SK-N-SH treated with all-trans-retinoic acid at 6 μM for 48 hours (cell line): ENCODE measurements around the gene ACR.

ENCODE experiments used
- ATAC-seq: fragments of 200-7000 bp; cut with Tn5 transposase; 3 replicates; pipeline ENCODE4 v1.9.1; 2020; ENCODE audit warnings: mild to moderate bottlenecking, moderate library complexity
- ARNTL ChIP-seq: fragments of 450-650 bp; formaldehyde crosslinking; IDR thresholded peaks from 2 replicates; pipeline ENCODE4 v1.5.0; 2020; ENCODE audit warnings: low read depth, mild to moderate bottlenecking, moderate library complexity, borderline replicate concordance
- BACH2 ChIP-seq: fragments of 250-450 bp; sonication (Bioruptor Pico); IDR thresholded peaks from 2 replicates; pipeline ENCODE4 v1.9.0; 2021; ENCODE audit warnings: mild to moderate bottlenecking, borderline replicate concordance
- CREB5 ChIP-seq: fragments of 250-450 bp; sonication (Bioruptor Pico); IDR thresholded peaks from 2 replicates; pipeline ENCODE4 v1.5.1; 2020; ENCODE audit warnings: low read depth, mild to moderate bottlenecking, moderate library complexity
- CSDC2 ChIP-seq: fragments of 250-450 bp; sonication (Bioruptor Pico); IDR thresholded peaks from 2 replicates; pipeline ENCODE4 v1.5.0; 2020; ENCODE audit warnings: mild to moderate bottlenecking, moderate library complexity
- CSRNP3 ChIP-seq: fragments of 250-450 bp; sonication (Bioruptor Pico); IDR thresholded peaks from 2 replicates; pipeline ENCODE4 v1.5.1; 2021; ENCODE audit warnings: mild to moderate bottlenecking, moderate library complexity
- GLIS3 ChIP-seq: fragments of 250-450 bp; sonication (Bioruptor Pico); IDR thresholded peaks from 2 replicates; pipeline ENCODE4 v1.5.0; 2020; ENCODE audit warnings: mild to moderate bottlenecking, moderate library complexity
- ISL1 ChIP-seq: fragments of 250-450 bp; sonication (Bioruptor Pico); IDR thresholded peaks from 2 replicates; pipeline ENCODE4 v2.1.2; 2022; ENCODE audit warnings: mild to moderate bottlenecking, moderate library complexity
- OSR1 ChIP-seq: fragments of 250-450 bp; sonication (Bioruptor Pico); IDR thresholded peaks from 2 replicates; pipeline ENCODE4 v1.8.0; 2022; ENCODE audit warnings: moderate library complexity, mild to moderate bottlenecking, inconsistent platforms
- PATZ1 ChIP-seq: fragments of 250-450 bp; sonication (Bioruptor Pico); IDR thresholded peaks from 2 replicates; pipeline ENCODE4 v1.8.0; 2020; ENCODE audit warnings: mild to moderate bottlenecking, moderate library complexity, borderline replicate concordance
- POU6F1 ChIP-seq: fragments of 250-450 bp; sonication (Bioruptor Pico); IDR thresholded peaks from 2 replicates; pipeline ENCODE4 v1.8.0; 2021; ENCODE audit warnings: low read depth, mild to moderate bottlenecking, moderate library complexity, borderline replicate concordance
- PPARA ChIP-seq: fragments of 250-450 bp; sonication (Bioruptor Pico); IDR thresholded peaks from 2 replicates; pipeline ENCODE4 v1.5.0; 2020; ENCODE audit warnings: mild to moderate bottlenecking, borderline replicate concordance
- RARB ChIP-seq: fragments of 250-450 bp; sonication (Bioruptor Pico); IDR thresholded peaks from 2 replicates; pipeline ENCODE4 v1.8.0; 2021; ENCODE audit warnings: mild to moderate bottlenecking, moderate library complexity
- SNAI2 ChIP-seq: fragments of 250-450 bp; sonication (Bioruptor Pico); IDR thresholded peaks from 2 replicates; pipeline ENCODE4 v1.5.0; 2020; ENCODE audit warnings: mild to moderate bottlenecking, moderate library complexity
- TCF4 ChIP-seq: fragments of 250-450 bp; sonication (Bioruptor Pico); IDR thresholded peaks from 2 replicates; pipeline ENCODE4 v1.8.0; 2021; ENCODE audit warnings: mild to moderate bottlenecking, moderate library complexity, borderline replicate concordance
- TSHZ2 ChIP-seq: fragments of 250-450 bp; sonication (Bioruptor Pico); IDR thresholded peaks from 2 replicates; pipeline ENCODE4 v1.5.0; 2020; ENCODE audit warnings: mild to moderate bottlenecking, moderate library complexity
- ZC3H10 ChIP-seq: fragments of 250-450 bp; sonication (Bioruptor Pico); IDR thresholded peaks from 2 replicates; pipeline ENCODE4 v1.5.1; 2021; ENCODE audit warnings: mild to moderate bottlenecking, moderate library complexity
- ZFP3 ChIP-seq: fragments of 250-450 bp; sonication (Bioruptor Pico); IDR thresholded peaks from 2 replicates; pipeline ENCODE4 v1.5.0; 2020; ENCODE audit warnings: mild to moderate bottlenecking, moderate library complexity
- ZFP30 ChIP-seq: fragments of 450-650 bp; formaldehyde crosslinking; IDR thresholded peaks from 2 replicates; pipeline ENCODE4 v1.5.0; 2022; ENCODE audit warnings: mild to moderate bottlenecking, moderate library complexity
- ZNF565 ChIP-seq: fragments of 450-650 bp; formaldehyde crosslinking; conservative IDR thresholded peaks from 2 replicates; pipeline ENCODE4 v1.5.0; 2020; ENCODE audit warnings: low read depth, mild to moderate bottlenecking, moderate library complexity
- ZNF70 ChIP-seq: fragments of 450-650 bp; formaldehyde crosslinking; IDR thresholded peaks from 2 replicates; pipeline ENCODE4 v1.5.0; 2020; ENCODE audit warnings: mild to moderate bottlenecking, moderate library complexity
- ZNF8 ChIP-seq: fragments of 450-650 bp; formaldehyde crosslinking; IDR thresholded peaks from 2 replicates; pipeline ENCODE4 v1.5.0; 2020; ENCODE audit warnings: mild to moderate bottlenecking, moderate library complexity

ACR gene

GRCh38 chr22:50695421-50696250 lies 42.4 kb upstream of the ACR start (continued):
- no peak for TF ChIP-seq CREB5
- TF ChIP-seq PATZ1 (CRISPR knock-in tag) = no peak
- TF ChIP-seq ZNF565 = no peak
- no peak for TF ChIP-seq ZFP3 (CRISPR knock-in tag)
- no peak for TF ChIP-seq OSR1 (CRISPR knock-in tag)
- TF ChIP-seq ZC3H10 (CRISPR knock-in tag) = no peak

- no peak for ATAC-seq
- no peak for TF ChIP-seq ZFP3 (CRISPR knock-in tag)
- TF ChIP-seq ZFP30 = no peak
- TF ChIP-seq RARB (CRISPR knock-in tag) = no peak
- TF ChIP-seq CSDC2 (CRISPR knock-in tag) = no peak
- TF ChIP-seq ZNF8 = no peak
- no peak for TF ChIP-seq POU6F1 (CRISPR knock-in tag)
- TF ChIP-seq PATZ1 (CRISPR knock-in tag) = no peak
- no peak for TF ChIP-seq TCF4 (CRISPR knock-in tag)
- no peak for TF ChIP-seq ARNTL (CRISPR knock-in tag)
- TF ChIP-seq OSR1 (CRISPR knock-in tag) = no peak
- TF ChIP-seq CSRNP3 (CRISPR knock-in tag) = no peak
- no peak for TF ChIP-seq ISL1
- TF ChIP-seq ZNF70 (CRISPR knock-in tag) = no peak
- TF ChIP-seq GLIS3 (CRISPR knock-in tag) = no peak
- no peak for TF ChIP-seq SNAI2 (CRISPR knock-in tag)
- no peak for TF ChIP-seq BACH2 (CRISPR knock-in tag)
Observed at GRCh38 chr22:50696251-50696798, 41.7 kb upstream of the ACR start.

GRCh38 chr22:50696799-50697561 lies 41.0 kb upstream of the ACR start:
- peak; percentile 75 for ATAC-seq
- no peak for TF ChIP-seq ZNF70 (CRISPR knock-in tag)
- TF ChIP-seq CSRNP3 (CRISPR knock-in tag) = no peak
- TF ChIP-seq RARB (CRISPR knock-in tag) = no peak
- TF ChIP-seq TSHZ2 (CRISPR knock-in tag) = no peak
- no peak for TF ChIP-seq BACH2 (CRISPR knock-in tag)
- no peak for TF ChIP-seq POU6F1 (CRISPR knock-in tag)
- no peak for TF ChIP-seq PPARA (CRISPR knock-in tag)
- no peak for TF ChIP-seq TCF4 (CRISPR knock-in tag)
- TF ChIP-seq SNAI2 (CRISPR knock-in tag) = no peak
